Measurements from ENCODE around the gene TANGO2. TPM values are rescaled to one million over a fixed set of nuclear protein-coding genes. Genes with fewer than 3 reads are reported as not detected.

The TANGO2 gene
- total and polyA plus RNA-seq, 3 donors from 2014 or later: 13.5 to 21.5 (median 19.0) TPM

DNA sequence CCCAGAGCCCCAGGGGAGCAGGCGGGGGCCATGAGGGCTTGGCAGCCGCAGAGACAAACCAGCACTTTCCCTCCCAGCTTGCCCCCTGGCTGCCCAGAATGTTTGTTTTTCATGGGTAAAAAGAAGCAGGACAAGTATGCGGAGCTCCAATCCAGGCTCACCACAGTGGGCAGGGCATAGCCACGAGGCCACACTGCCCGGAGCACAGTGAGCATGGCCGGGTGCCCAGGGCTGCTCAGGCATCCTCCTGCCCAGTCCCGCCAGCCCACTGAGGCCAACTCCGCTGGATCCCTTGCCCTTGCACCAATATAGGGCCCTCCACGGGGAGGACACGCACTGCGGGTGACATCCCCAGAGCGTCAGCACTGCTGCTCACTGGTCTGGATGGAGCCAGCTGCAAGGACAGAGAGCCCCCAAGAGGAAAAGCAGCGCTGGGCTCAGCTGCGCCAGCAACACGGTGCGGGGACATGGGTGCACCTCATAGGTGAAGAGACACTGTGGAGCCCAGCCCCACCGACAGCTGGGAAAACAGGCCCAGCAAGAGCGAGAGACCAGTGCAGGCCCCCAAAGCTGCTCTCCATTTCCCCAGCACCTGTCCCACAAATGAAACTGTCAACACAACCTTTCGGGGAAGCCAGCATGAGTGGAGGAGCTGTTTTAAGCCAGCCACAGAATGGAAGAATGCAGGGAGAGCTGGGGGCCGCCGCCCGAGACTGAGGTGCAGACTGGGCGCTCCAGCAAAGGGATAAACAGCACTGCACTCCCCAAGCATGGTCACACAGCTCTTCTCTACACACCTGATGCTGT is 29.1 kb upstream of the TANGO2 start:
- DNase-seq: no peak
- intact Hi-C loops (cut with DNase I; ENCODE audit: low total_unique reads): no loop called here
- Histone ChIP-seq H3K9me3 (no peaks in the 10 kb centered on the region), H3K27ac (no peak overlapping the region), H3K27me3 (no peaks in the 10 kb centered on the region), H3K4me1 (no peaks in the 10 kb centered on the region), H3K4me3 (no peak overlapping the region), H3K36me3 (ENCODE audit: low read depth, missing control alignments) (no peaks in the 10 kb centered on the region)
- WGBS, 2 donors: 86 to 89% methylated on average over 17 to 23 of the region's 23 CpGs
- TF ChIP-seq, protein P1, sequence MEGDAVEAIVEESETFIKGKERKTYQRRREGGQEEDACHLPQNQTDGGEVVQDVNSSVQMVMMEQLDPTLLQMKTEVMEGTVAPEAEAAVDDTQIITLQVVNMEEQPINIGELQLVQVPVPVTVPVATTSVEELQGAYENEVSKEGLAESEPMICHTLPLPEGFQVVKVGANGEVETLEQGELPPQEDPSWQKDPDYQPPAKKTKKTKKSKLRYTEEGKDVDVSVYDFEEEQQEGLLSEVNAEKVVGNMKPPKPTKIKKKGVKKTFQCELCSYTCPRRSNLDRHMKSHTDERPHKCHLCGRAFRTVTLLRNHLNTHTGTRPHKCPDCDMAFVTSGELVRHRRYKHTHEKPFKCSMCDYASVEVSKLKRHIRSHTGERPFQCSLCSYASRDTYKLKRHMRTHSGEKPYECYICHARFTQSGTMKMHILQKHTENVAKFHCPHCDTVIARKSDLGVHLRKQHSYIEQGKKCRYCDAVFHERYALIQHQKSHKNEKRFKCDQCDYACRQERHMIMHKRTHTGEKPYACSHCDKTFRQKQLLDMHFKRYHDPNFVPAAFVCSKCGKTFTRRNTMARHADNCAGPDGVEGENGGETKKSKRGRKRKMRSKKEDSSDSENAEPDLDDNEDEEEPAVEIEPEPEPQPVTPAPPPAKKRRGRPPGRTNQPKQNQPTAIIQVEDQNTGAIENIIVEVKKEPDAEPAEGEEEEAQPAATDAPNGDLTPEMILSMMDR (IDR thresholded peaks at IDR 0.05): no peak
- no peak for TF ChIP-seq POLR2A (IDR thresholded peaks at IDR 0.05)

DNA sequence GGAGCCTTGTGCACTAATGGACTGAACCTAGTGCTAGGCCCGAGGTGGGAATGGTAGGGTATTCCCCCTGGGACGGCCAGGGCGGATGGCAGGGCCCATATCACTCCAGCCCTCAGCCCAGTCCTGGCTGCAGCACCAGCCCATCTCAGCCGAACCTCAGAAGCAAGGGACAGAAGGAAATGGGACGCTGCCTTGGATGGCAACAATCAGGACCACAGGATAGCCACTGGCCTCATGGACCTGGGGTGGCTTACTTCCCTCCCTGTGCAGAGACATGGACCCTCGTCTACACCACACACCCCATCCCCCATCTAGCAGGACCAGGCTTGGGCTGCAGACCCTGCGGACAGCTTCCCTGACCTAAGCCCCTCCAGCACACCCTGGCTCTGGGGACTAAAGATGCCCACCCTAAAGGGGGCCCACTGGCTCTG is 28.4 kb upstream of the TANGO2 start:
- 84 to 98% methylated on average over 7 of the region's 7 CpGs for WGBS, 2 donors
- TF ChIP-seq, protein P1 (IDR thresholded peaks at IDR 0.05): no peak
- no peak for TF ChIP-seq POLR2A (IDR thresholded peaks at IDR 0.05)
- Histone ChIP-seq H3K27me3 (no peaks in the 10 kb centered on the region), H3K36me3 (ENCODE audit: low read depth, missing control alignments) (no peaks in the 10 kb centered on the region), H3K4me3 (no peak overlapping the region), H3K9me3 (no peaks in the 10 kb centered on the region), H3K27ac (no peak overlapping the region), H3K4me1 (no peaks in the 10 kb centered on the region)
- intact Hi-C loops (cut with DNase I; ENCODE audit: low total_unique reads): no loop called here
- DNase-seq: no peak

DNA sequence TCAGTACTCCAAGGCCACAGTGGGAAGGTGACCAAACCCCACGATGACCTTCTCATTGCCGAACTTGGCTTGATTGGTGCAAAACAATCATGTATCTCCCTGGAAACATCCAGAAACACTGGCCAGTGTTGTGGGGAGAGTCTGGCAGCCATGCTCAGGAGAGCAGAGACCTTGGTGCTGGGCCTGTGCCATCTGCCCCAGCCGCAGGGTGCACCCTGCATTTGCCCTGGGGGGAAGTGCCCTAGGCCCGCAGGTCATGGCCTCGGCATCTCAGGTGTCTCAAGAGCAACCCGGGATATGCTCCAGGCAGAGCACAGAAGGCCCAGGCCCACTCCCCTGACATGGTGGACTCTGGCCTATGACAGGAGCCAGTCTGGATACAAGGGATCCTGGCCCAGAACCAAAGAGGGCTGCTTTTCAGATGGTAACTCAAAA is 28.0 kb upstream of the TANGO2 start:
- H3K27ac ChIP-seq: no peak overlapping the region
- no peak for TF ChIP-seq POLR2A (IDR thresholded peaks at IDR 0.05)
- TF ChIP-seq, protein P1 (IDR thresholded peaks at IDR 0.05): no peak
- no peak overlapping the region for H3K4me3 ChIP-seq
- no peaks in the 10 kb centered on the region for H3K4me1 ChIP-seq
- H3K36me3 ChIP-seq (ENCODE audit: low read depth, missing control alignments): no peaks in the 10 kb centered on the region
- intact Hi-C loops (cut with DNase I; ENCODE audit: low total_unique reads): no loop called here
- no peak for DNase-seq
- H3K9me3 ChIP-seq: no peaks in the 10 kb centered on the region
- H3K27me3 ChIP-seq: no peaks in the 10 kb centered on the region
- 76 to 81% methylated on average over 6 of the region's 6 CpGs for WGBS, 2 donors

DNA sequence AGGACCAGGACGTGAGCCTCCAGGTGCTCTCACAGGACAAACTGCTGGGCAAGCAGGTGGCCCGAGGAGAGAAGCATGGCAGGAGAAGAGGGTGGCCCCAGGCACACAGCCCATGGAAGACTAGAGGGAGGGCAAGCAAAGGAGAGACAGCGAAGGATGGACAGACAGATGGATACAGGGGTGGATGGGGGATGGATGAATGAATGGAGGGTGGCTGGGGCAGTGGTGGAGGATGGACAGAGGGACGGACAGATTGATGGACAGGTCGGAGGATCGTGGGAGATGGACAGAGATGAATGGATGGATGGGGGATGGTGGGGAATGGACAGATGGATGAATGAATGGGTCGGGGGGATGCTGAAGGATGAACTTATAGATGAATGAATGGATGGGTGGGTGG is 27.0 kb upstream of the TANGO2 start:
- 92 to 93% methylated on average over 7 of the region's 7 CpGs for WGBS, 2 donors
- H3K9me3 ChIP-seq: no peaks in the 10 kb centered on the region
- no peak for TF ChIP-seq POLR2A (IDR thresholded peaks at IDR 0.05)
- TF ChIP-seq, protein P1 (IDR thresholded peaks at IDR 0.05): no peak
- no peak overlapping the region for H3K27ac ChIP-seq
- H3K4me3 ChIP-seq: no peak overlapping the region
- H3K27me3 ChIP-seq: no peaks in the 10 kb centered on the region
- peaks cover 10% of the 10 kb centered on the region for H3K4me1 ChIP-seq
- intact Hi-C loops (cut with DNase I; ENCODE audit: low total_unique reads): no loop called here
- no peaks in the 10 kb centered on the region for H3K36me3 ChIP-seq (ENCODE audit: low read depth, missing control alignments)
- DNase-seq: no peak
